Liver (tissue), 3 donors: ENCODE measurements around the gene ZFX.

Source experiments
- GABPA ChIP-seq, 2 donors: IDR thresholded peaks in 1 of 2; conservative IDR thresholded peaks in 1 of 2; 2 replicates each; pipeline ENCODE4 v1.6.1; 2016; ENCODE audit warnings: antibody characterized with exemption in 2 of 2, mild to moderate bottlenecking in 1 of 2, moderate library complexity in 1 of 2
- JUND ChIP-seq, 2 donors: IDR thresholded peaks; 2 replicates each; pipeline ENCODE4 v1.6.1; 2016; ENCODE audit warnings: antibody characterized with exemption in 2 of 2
- MAX ChIP-seq: IDR thresholded peaks from 2 replicates; pipeline ENCODE4 v1.6.1; 2016; ENCODE audit warnings: antibody characterized with exemption
- RAD21 ChIP-seq, 2 donors: IDR thresholded peaks; 2 replicates each; pipeline ENCODE4 v1.6.1; 2016; ENCODE audit warnings: antibody characterized with exemption in 2 of 2, mild to moderate bottlenecking in 2 of 2
- REST ChIP-seq: IDR thresholded peaks from 2 replicates; pipeline ENCODE4 v1.6.1; 2016; ENCODE audit warnings: antibody characterized with exemption, mild to moderate bottlenecking
- SP1 ChIP-seq: IDR thresholded peaks from 2 replicates; pipeline ENCODE4 v1.6.1; 2018; ENCODE audit warnings: antibody characterized with exemption, mild to moderate bottlenecking
- TAF1 ChIP-seq: conservative IDR thresholded peaks from 2 replicates; pipeline ENCODE4 v1.6.1; 2016; ENCODE audit warnings: antibody characterized with exemption, mild to moderate bottlenecking
- YY1 ChIP-seq: IDR thresholded peaks from 2 replicates; pipeline ENCODE4 v1.6.1; 2016; ENCODE audit warnings: antibody characterized with exemption, mild to moderate bottlenecking
- ZBTB33 ChIP-seq: IDR thresholded peaks from 2 replicates; pipeline ENCODE4 v1.6.1; 2016; ENCODE audit warnings: antibody characterized with exemption
- TF ChIP-seq, protein P1 (sequence below): fragments of 150-350 bp; IDR thresholded peaks from 2 replicates; pipeline ENCODE4 v1.5.1; 2017; ENCODE audit warnings: improper control_type of control experiment, low read depth, low read length; ENCODE audit not compliant: missing input control
- TF ChIP-seq, protein P2 (sequence below): IDR thresholded peaks from 2 replicates; pipeline ENCODE4 v1.6.1; 2016; ENCODE audit warnings: antibody characterized with exemption
- donor health status: healthy.
- donor health status: healthy.

DNA sequence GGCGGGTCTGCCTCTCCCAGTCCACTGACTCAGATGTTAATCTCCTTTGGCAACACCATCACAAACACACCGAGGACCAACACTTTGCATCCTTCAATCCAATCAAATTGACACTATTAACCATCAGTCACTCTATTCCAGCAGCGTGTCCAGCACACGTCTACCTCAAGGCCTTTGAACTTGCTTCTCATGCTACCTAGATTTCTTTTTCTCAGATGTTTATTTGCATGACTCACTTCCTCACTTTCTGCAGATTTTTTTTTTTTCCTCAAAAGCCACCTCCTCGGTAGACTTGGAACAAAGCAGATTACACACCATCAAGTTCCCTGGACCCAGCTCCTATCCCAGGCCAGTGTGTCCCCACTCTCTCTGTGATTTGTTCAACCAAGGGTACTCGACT is 114.9 kb downstream of the ZFX start:
- TF ChIP-seq, protein P1, sequence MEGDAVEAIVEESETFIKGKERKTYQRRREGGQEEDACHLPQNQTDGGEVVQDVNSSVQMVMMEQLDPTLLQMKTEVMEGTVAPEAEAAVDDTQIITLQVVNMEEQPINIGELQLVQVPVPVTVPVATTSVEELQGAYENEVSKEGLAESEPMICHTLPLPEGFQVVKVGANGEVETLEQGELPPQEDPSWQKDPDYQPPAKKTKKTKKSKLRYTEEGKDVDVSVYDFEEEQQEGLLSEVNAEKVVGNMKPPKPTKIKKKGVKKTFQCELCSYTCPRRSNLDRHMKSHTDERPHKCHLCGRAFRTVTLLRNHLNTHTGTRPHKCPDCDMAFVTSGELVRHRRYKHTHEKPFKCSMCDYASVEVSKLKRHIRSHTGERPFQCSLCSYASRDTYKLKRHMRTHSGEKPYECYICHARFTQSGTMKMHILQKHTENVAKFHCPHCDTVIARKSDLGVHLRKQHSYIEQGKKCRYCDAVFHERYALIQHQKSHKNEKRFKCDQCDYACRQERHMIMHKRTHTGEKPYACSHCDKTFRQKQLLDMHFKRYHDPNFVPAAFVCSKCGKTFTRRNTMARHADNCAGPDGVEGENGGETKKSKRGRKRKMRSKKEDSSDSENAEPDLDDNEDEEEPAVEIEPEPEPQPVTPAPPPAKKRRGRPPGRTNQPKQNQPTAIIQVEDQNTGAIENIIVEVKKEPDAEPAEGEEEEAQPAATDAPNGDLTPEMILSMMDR = no peak
- TF ChIP-seq GABPA (IDR thresholded peaks at IDR 0.05 in 1 of 2, conservative IDR thresholded peaks at IDR 0.05 in 1 of 2) = no peak
- TF ChIP-seq, protein P2, sequence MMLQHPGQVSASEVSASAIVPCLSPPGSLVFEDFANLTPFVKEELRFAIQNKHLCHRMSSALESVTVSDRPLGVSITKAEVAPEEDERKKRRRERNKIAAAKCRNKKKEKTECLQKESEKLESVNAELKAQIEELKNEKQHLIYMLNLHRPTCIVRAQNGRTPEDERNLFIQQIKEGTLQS = no peak
- TF ChIP-seq RAD21 (IDR thresholded peaks at IDR 0.05) = no peak
- no peak for TF ChIP-seq JUND (IDR thresholded peaks at IDR 0.05)
- no peak for TF ChIP-seq TAF1
- no peak for TF ChIP-seq YY1
- TF ChIP-seq SP1 = no peak
- TF ChIP-seq ZBTB33 = no peak
- TF ChIP-seq REST = no peak
- no peak for TF ChIP-seq MAX
